Keratinocyte (primary cell): ENCODE data around the gene PEX10.

Experiments
- CTCF ChIP-seq, 3 experiments: IDR thresholded peaks in 1 of 3; conservative IDR thresholded peaks in 1 of 3; optimal IDR thresholded peaks in 1 of 3; 2 replicates in 2 of 3; 3 replicates in 1 of 3; pipeline versions ENCODE3 to v1.5.1; 2011; ENCODE audit warnings: low read length in 3 of 3, mild to moderate bottlenecking in 3 of 3, moderate library complexity in 2 of 3, control low read depth in 1 of 3, inconsistent platforms in 1 of 3; ENCODE audit not compliant: insufficient read depth in 2 of 3; ENCODE audit errors: extremely low read depth in 1 of 3
- EZH2 ChIP-seq: IDR thresholded peaks from one replicate; pipeline ENCODE4 v1.6.1; 2012; ENCODE audit warnings: inconsistent platforms, mild to moderate bottlenecking, low read length, moderate library complexity

GRCh38 chr1:2412773-2413494, 570 bp upstream of the PEX10 start:
- TF ChIP-seq CTCF (optimal IDR thresholded peaks at IDR 0.05 in 1 of 3, IDR thresholded peaks at IDR 0.05 in 1 of 3, conservative IDR thresholded peaks at IDR 0.05 in 1 of 3; ENCODE audit: extremely low read depth in 1 of 3, insufficient read depth in 2 of 3, low read length in 3 of 3) (peak in 1 of 3 experiments; percentile 17), EZH2 (no peak)
